Keratinocyte (primary cell): ENCODE data around the gene NDUFS8. TPM values are rescaled to one million over a fixed set of nuclear protein-coding genes. Genes with fewer than 3 reads are reported as not detected.

ENCODE experiments used
- DNase-seq: peaks from one replicate; pipeline ENCODE4 v3.0.0-alpha.2; 2011; ENCODE audit warnings: low read depth, missing footprints, low spot score
- FAIRE-seq: peaks from 2 replicates; lab custom pipeline; 2011; peaks lifted over from hg19 to GRCh38; lab: Jason Lieb, UNC
- H2AFZ ChIP-seq: 2 replicates; pipeline ENCODE4 v1.6.0; 2012; ENCODE audit warnings: low read length, control low read depth, inconsistent platforms; ENCODE audit not compliant: control insufficient read depth
- H3K27ac ChIP-seq: 2 replicates; pipeline ENCODE4 v1.5.1; 2011; ENCODE audit warnings: low read length; ENCODE audit not compliant: control insufficient read depth, insufficient read depth
- H3K27me3 ChIP-seq: 3 replicates; pipeline ENCODE4 v1.6.0; 2011; ENCODE audit warnings: low read length; ENCODE audit not compliant: control insufficient read depth, insufficient read depth; ENCODE audit errors: extremely low read depth
- H3K36me3 ChIP-seq, 2 experiments: 2 replicates in 1 of 2; 3 replicates in 1 of 2; pipeline ENCODE4 v1.5.1; 2011; ENCODE audit warnings: low read length in 2 of 2, mild to moderate bottlenecking in 1 of 2; ENCODE audit not compliant: control insufficient read depth in 2 of 2, insufficient read depth in 2 of 2; ENCODE audit errors: extremely low read depth in 1 of 2
- H3K4me1 ChIP-seq: 3 replicates; pipeline ENCODE4 v1.5.1; 2011; ENCODE audit warnings: low read length; ENCODE audit not compliant: control insufficient read depth, insufficient read depth; ENCODE audit errors: extremely low read depth
- H3K4me2 ChIP-seq: 3 replicates; pipeline ENCODE4 v1.6.0; 2011; ENCODE audit warnings: low read depth, low read length; ENCODE audit not compliant: control insufficient read depth, insufficient read depth; ENCODE audit errors: extremely low read depth
- H3K4me3 ChIP-seq, 3 experiments: fragments of 200-600 bp in 1 of 3; sonication (generic) in 1 of 3; 2 replicates in 2 of 3; 3 replicates in 1 of 3; pipeline ENCODE4 v1.5.1; 2011 to 2016; ENCODE audit warnings: low read length in 3 of 3, mild to moderate bottlenecking in 3 of 3, control low read depth in 2 of 3, inconsistent platforms in 1 of 3, low read depth in 1 of 3, mixed read lengths in 1 of 3, mixed run types in 1 of 3, moderate library complexity in 1 of 3; ENCODE audit not compliant: control insufficient read depth in 2 of 3, insufficient read depth in 2 of 3; ENCODE audit errors: extremely low read depth in 1 of 3
- H3K79me2 ChIP-seq: 2 replicates; pipeline ENCODE4 v1.6.0; 2012; ENCODE audit warnings: low read length; ENCODE audit not compliant: control insufficient read depth, insufficient read depth
- H3K9ac ChIP-seq: 3 replicates; pipeline ENCODE4 v1.6.0; 2011; ENCODE audit warnings: low read length; ENCODE audit not compliant: control insufficient read depth, insufficient read depth; ENCODE audit errors: extremely low read depth
- H3K9me1 ChIP-seq: 3 replicates; pipeline ENCODE4 v1.6.0; 2011; ENCODE audit warnings: low read length; ENCODE audit not compliant: control insufficient read depth, insufficient read depth; ENCODE audit errors: extremely low read depth
- H3K9me3 ChIP-seq: 2 replicates; pipeline ENCODE4 v1.5.1; 2012; ENCODE audit warnings: low read depth, low read length; ENCODE audit not compliant: control insufficient read depth
- H4K20me1 ChIP-seq: 3 replicates; pipeline ENCODE4 v1.6.0; 2011; ENCODE audit warnings: low read length; ENCODE audit not compliant: control insufficient read depth, insufficient read depth; ENCODE audit errors: extremely low read depth
- CTCF ChIP-seq, 3 experiments: IDR thresholded peaks in 1 of 3; conservative IDR thresholded peaks in 1 of 3; optimal IDR thresholded peaks in 1 of 3; 2 replicates in 2 of 3; 3 replicates in 1 of 3; pipeline versions ENCODE3 to v1.5.1; 2011; ENCODE audit warnings: low read length in 3 of 3, mild to moderate bottlenecking in 3 of 3, moderate library complexity in 2 of 3, control low read depth in 1 of 3, inconsistent platforms in 1 of 3; ENCODE audit not compliant: insufficient read depth in 2 of 3; ENCODE audit errors: extremely low read depth in 1 of 3
- EZH2 ChIP-seq: IDR thresholded peaks from one replicate; pipeline ENCODE4 v1.6.1; 2012; ENCODE audit warnings: inconsistent platforms, mild to moderate bottlenecking, low read length, moderate library complexity
- dilution Hi-C: fragments of 300-500 bp; cut with MboI; formaldehyde crosslinking; loops from one replicate; pipeline ENCODE4 v1.7.0; 2020; ENCODE audit warnings: low sequenced_read_pairs; ENCODE audit not compliant: extremely low pct_ligation_motif_present
- polyA plus RNA-seq, 5 experiments: library from polyadenylated mRNA; depleted of rRNA in 3 of 5; stranded (reverse) in 3 of 5; stranded (forward) in 1 of 5; unstranded in 1 of 5; fragments of >200 nt; gene quantifications; 1 replicate in 1 of 5; 2 replicates in 3 of 5; 3 replicates in 1 of 5; pipeline versions ENCODE4 v1.2.1 to v1.2.3, GENCODE V29; 2011 to 2012; ENCODE audit warnings: missing spikeins in 2 of 5, low read depth in 1 of 5, low replicate concordance in 1 of 5

The NDUFS8 gene
- polyA plus RNA-seq, 1 donor (not counting 4 experiments of a cell fraction or from before 2014, with no cell fraction given) = 51.7 TPM

GRCh38 chr11:68040101-68040956 is 9.8 kb downstream of the NDUFS8 start:
- dilution Hi-C loops = no loop called here
- no peaks in the 10 kb centered on the region for H4K20me1 ChIP-seq
- peaks cover 7% of the 10 kb centered on the region for H3K4me1 ChIP-seq
- peak overlapping the region; percentile 69 for H3K4me2 ChIP-seq
- no peaks in the 10 kb centered on the region for H3K9me3 ChIP-seq
- peak overlapping the region in 1 of 3 experiments; percentile 84 for H3K4me3 ChIP-seq
- no peak for FAIRE-seq
- H3K27ac ChIP-seq = no peak overlapping the region
- H3K9me1 ChIP-seq = no peaks in the 10 kb centered on the region
- H2AFZ ChIP-seq = no peak overlapping the region
- H3K9ac ChIP-seq = peak overlapping the region; percentile 28
- H3K79me2 ChIP-seq = peaks cover 5% of the 10 kb centered on the region
- no peak for TF ChIP-seq CTCF (optimal IDR thresholded peaks at IDR 0.05 in 1 of 3, IDR thresholded peaks at IDR 0.05 in 1 of 3, conservative IDR thresholded peaks at IDR 0.05 in 1 of 3; ENCODE audit: extremely low read depth in 1 of 3, insufficient read depth in 2 of 3, low read length in 3 of 3)
- no peak for TF ChIP-seq EZH2
- no peak for DNase-seq
- no peaks in the 10 kb centered on the region for H3K27me3 ChIP-seq
- H3K36me3 ChIP-seq = peaks cover 3 to 4% of the 10 kb centered on the region in 2 experiments

GRCh38 chr11:68040957-68041591 is 10.6 kb downstream of the NDUFS8 start:
- no peaks in the 10 kb centered on the region for H4K20me1 ChIP-seq
- no peak for TF ChIP-seq EZH2
- no peak for TF ChIP-seq CTCF (optimal IDR thresholded peaks at IDR 0.05 in 1 of 3, IDR thresholded peaks at IDR 0.05 in 1 of 3, conservative IDR thresholded peaks at IDR 0.05 in 1 of 3; ENCODE audit: extremely low read depth in 1 of 3, insufficient read depth in 2 of 3, low read length in 3 of 3)
- no peak overlapping the region for H3K4me3 ChIP-seq
- no peaks in the 10 kb centered on the region for H3K9me1 ChIP-seq
- peaks cover 5% of the 10 kb centered on the region for H3K79me2 ChIP-seq
- no peaks in the 10 kb centered on the region for H3K9me3 ChIP-seq
- H3K36me3 ChIP-seq = peaks cover 3% of the 10 kb centered on the region in 2 experiments
- H2AFZ ChIP-seq = no peak overlapping the region
- no peak overlapping the region for H3K4me2 ChIP-seq
- H3K4me1 ChIP-seq = peaks cover 7% of the 10 kb centered on the region
- H3K27me3 ChIP-seq = no peaks in the 10 kb centered on the region
- dilution Hi-C loops = no loop called here
- H3K27ac ChIP-seq = no peak overlapping the region
- FAIRE-seq (no peak), DNase-seq (no peak)
- H3K9ac ChIP-seq = no peak overlapping the region
